HG02970 (cell line): Measurements from ENCODE around the gene DISP3.

Experiments
- ATAC-seq: cut with Tn5 transposase; IDR thresholded peaks from one replicate; pipeline ENCODE4 v1.9.1; 2021; ENCODE audit warnings: mild to moderate bottlenecking, moderate library complexity, moderate number of reproducible peaks; ENCODE audit not compliant: unreplicated experiment, low FRiP score

The DISP3 gene

GRCh38 chr1:11539850-11540772 lies 61.2 kb downstream of the DISP3 start:
- ATAC-seq, result no peak

GRCh38 chr1:11540773-11541160 lies 61.8 kb downstream of the DISP3 start:
- no peak for ATAC-seq

- no peak for ATAC-seq
These were observed 62.3 kb downstream of the DISP3 start for GRCh38 chr1:11541236-11541635.

- no peak for ATAC-seq
These were observed 63.0 kb downstream of the DISP3 start for GRCh38 chr1:11541956-11542355.

GRCh38 chr1:11543392-11543791 lies 64.4 kb downstream of the DISP3 start:
- ATAC-seq, result no peak

GRCh38 chr1:11543796-11544195 lies 64.8 kb downstream of the DISP3 start:
- ATAC-seq, result no peak

- no peak for ATAC-seq
These were observed 67.5 kb downstream of the DISP3 start for GRCh38 chr1:11546456-11546855.

- ATAC-seq, result no peak
These were observed 71.8 kb downstream of the DISP3 start for GRCh38 chr1:11550664-11551283.

- no peak for ATAC-seq
These were observed 79.3 kb downstream of the DISP3 start for GRCh38 chr1:11558276-11558675.

- ATAC-seq, result no peak
These were observed 80.1 kb downstream of the DISP3 start for GRCh38 chr1:11558871-11559590.

GRCh38 chr1:11559591-11559970 lies 80.6 kb downstream of the DISP3 start:
- no peak for ATAC-seq

- no peak for ATAC-seq
These were observed 81.1 kb downstream of the DISP3 start for GRCh38 chr1:11560061-11560460.

GRCh38 chr1:11561740-11562139 lies 82.8 kb downstream of the DISP3 start:
- no peak for ATAC-seq

- ATAC-seq, result no peak
These were observed 83.7 kb downstream of the DISP3 start for GRCh38 chr1:11562664-11563063.

- no peak for ATAC-seq
These were observed 84.7 kb downstream of the DISP3 start for GRCh38 chr1:11563560-11564069.

GRCh38 chr1:11564237-11564636 lies 85.3 kb downstream of the DISP3 start:
- no peak for ATAC-seq

- ATAC-seq, result no peak
These were observed 87.3 kb downstream of the DISP3 start for GRCh38 chr1:11566042-11566850.

GRCh38 chr1:11567244-11568065 lies 88.5 kb downstream of the DISP3 start:
- ATAC-seq, result no peak

- ATAC-seq, result no peak
These were observed 89.7 kb downstream of the DISP3 start for GRCh38 chr1:11568687-11569086.
